Pancreas (tissue), 10 donors: ENCODE results near the gene SEH1L. TPM values are rescaled to one million over a fixed set of nuclear protein-coding genes. Genes with fewer than 3 reads are reported as not detected.

Experiments used
- ATAC-seq, 4 donors: fragments of 200-7000 bp; cut with Tn5 transposase; one replicate each; pipeline versions ENCODE4 v1.8.0 to v1.9.1; 2020; ENCODE audit warnings: mild to moderate bottlenecking in 4 of 4, moderate library complexity in 4 of 4
- DNase-seq, 6 donors: peaks; one replicate each; pipeline ENCODE4 v3.0.0-alpha.2; 2020
- FAIRE-seq: peaks from 2 replicates; lab custom pipeline; 2012; peaks lifted over from hg19 to GRCh38; lab: Jason Lieb, UNC
- H3K27ac ChIP-seq, 4 donors: fragments of 200-600 bp; sonication (generic); 1 replicate in 3 of 4; 2 replicates in 1 of 4; pipeline versions ENCODE4 v1.5.0 to v1.8.0; 2020
- H3K27me3 ChIP-seq, 4 donors: fragments of 200-600 bp; one replicate each; pipeline ENCODE4 v1.8.0; 2021
- H3K36me3 ChIP-seq, 3 donors: fragments of 200-600 bp; sonication (generic) in 1 of 3; one replicate each; pipeline versions ENCODE4 v1.5.0 to v1.8.0; 2020 to 2021
- H3K4me1 ChIP-seq, 3 donors: fragments of 200-600 bp; one replicate each; pipeline ENCODE4 v1.8.0; 2021
- H3K4me3 ChIP-seq, 4 donors: fragments of 200-600 bp; sonication (generic) in 2 of 4; one replicate each; pipeline versions ENCODE4 v1.5.0 to v1.8.0; 2020 to 2021
- H3K9me3 ChIP-seq, 4 donors: fragments of 200-600 bp; one replicate each; pipeline ENCODE4 v1.8.0; 2021
- WGBS, 2 donors: extraction: QIAGEN DNeasy Blood & Tissue Kit; methylation state at CpG; one replicate each; pipeline ENCODE4 v1.1.7; 2013; 5-methylcytosine and 5-hydroxymethylcytosine counted together
- intact Hi-C, 3 donors: fragments of 100-400 bp; cut with DNase I; formaldehyde crosslinking; loops; one replicate each; pipeline versions ENCODE4 v1.11.1 to v1.14.2; 2022
- polyA plus RNA-seq, 2 donors: library from polyadenylated mRNA; stranded (reverse); fragments of 200-250 nt; gene quantifications; one replicate each; pipeline ENCODE4 v1.2.3, GENCODE V29; 2013
- total RNA-seq, 6 donors: library from RNA; stranded (reverse); fragmentation: NEBNext Ultra II Directional in 4 of 6; extraction: Animal tissue kit (Norgen Biotek cat#: 25700) in 4 of 6; gene quantifications; one replicate each; pipeline versions ENCODE4 v1.2.1 to v1.2.4, GENCODE V29; 2021 to 2023
- TF ChIP-seq, protein P1 (sequence below), 4 donors: fragments of 200-600 bp; sonication (generic) in 3 of 4; IDR thresholded peaks; one replicate each; pipeline versions ENCODE4 v1.5.0 to v1.8.0; 2021; ENCODE audit warnings: antibody characterized with exemption in 4 of 4
- donor health status: healthy with polysubstance abuse.
- donor health status: DM: no; HTN: no; CAD: no; lungs with moderate emphysema.
- donor health status: DM: no; HTN: no; CAD: no.
- donor health status: control.
- donor health status: control.
- donor health status: Bipolar disorder and iron deficiency.
- donor health status: DM: yes; HTN: yes; CAD: no.
- donor health status: DM: no; HTN: no; CAD: no.
- donor health status: DM: no; HTN: no; CAD: no.
- donor health status: DM: yes; HTN: yes; CAD: no.

Gene SEH1L
- total and polyA plus RNA-seq, 8 donors, result 9.4 to 23.7 (median 17.7) TPM

GRCh38 chr18:12960853-12961397 is 13.1 kb downstream of the SEH1L start:
- DNase-seq (no peak), ATAC-seq (no peak), FAIRE-seq (no peak)
- TF ChIP-seq, protein P1, sequence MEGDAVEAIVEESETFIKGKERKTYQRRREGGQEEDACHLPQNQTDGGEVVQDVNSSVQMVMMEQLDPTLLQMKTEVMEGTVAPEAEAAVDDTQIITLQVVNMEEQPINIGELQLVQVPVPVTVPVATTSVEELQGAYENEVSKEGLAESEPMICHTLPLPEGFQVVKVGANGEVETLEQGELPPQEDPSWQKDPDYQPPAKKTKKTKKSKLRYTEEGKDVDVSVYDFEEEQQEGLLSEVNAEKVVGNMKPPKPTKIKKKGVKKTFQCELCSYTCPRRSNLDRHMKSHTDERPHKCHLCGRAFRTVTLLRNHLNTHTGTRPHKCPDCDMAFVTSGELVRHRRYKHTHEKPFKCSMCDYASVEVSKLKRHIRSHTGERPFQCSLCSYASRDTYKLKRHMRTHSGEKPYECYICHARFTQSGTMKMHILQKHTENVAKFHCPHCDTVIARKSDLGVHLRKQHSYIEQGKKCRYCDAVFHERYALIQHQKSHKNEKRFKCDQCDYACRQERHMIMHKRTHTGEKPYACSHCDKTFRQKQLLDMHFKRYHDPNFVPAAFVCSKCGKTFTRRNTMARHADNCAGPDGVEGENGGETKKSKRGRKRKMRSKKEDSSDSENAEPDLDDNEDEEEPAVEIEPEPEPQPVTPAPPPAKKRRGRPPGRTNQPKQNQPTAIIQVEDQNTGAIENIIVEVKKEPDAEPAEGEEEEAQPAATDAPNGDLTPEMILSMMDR (IDR thresholded peaks at IDR 0.05), result no peak
- Histone ChIP-seq H3K36me3 (peaks cover 0 to 26% (median 0%) of the 10 kb centered on the region in 3 donors), H3K27ac (no peak overlapping the region), H3K4me3 (no peak overlapping the region), H3K4me1 (no peaks in the 10 kb centered on the region), H3K27me3 (no peaks in the 10 kb centered on the region), H3K9me3 (no peaks in the 10 kb centered on the region)
- intact Hi-C loops, result no loop called here
- WGBS, 2 donors, result 86 to 87% methylated on average over 6 of the region's 6 CpGs

GRCh38 chr18:12963069-12963468 is 15.3 kb downstream of the SEH1L start:
- H3K27me3 ChIP-seq, result no peaks in the 10 kb centered on the region
- DNase-seq (no peak), FAIRE-seq (no peak), ATAC-seq (no peak)
- peaks cover 0 to 37% (median 4%) of the 10 kb centered on the region in 3 donors for H3K36me3 ChIP-seq
- TF ChIP-seq, protein P1 (IDR thresholded peaks at IDR 0.05), result no peak
- intact Hi-C loops, result no loop called here
- H3K4me3 ChIP-seq, result no peak overlapping the region
- H3K27ac ChIP-seq, result no peak overlapping the region
- WGBS, 2 donors, result 74 to 75% methylated on average over 1 of the region's 1 CpG
- H3K4me1 ChIP-seq, result no peaks in the 10 kb centered on the region
- no peaks in the 10 kb centered on the region for H3K9me3 ChIP-seq

DNA sequence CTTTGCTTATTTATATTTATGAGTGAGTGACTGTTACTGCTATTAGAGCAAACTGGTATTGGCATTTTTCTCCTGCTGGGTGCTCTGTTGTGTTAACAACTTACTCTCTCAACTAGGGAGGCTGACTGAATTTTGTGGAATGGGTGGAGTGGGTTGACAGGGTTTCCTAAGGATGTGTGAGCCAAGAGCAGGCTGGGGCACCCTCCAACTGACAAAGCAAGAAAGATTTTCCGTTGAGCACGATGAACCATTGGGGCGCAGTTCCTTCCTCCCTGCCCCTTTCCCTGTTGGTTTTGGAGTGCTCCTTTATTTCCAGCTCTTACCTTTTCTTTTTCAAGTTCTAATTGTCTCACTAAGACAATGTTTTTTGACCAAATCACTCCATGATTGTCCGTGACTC is 20.3 kb downstream of the SEH1L start:
- ATAC-seq (no peak), DNase-seq (no peak), FAIRE-seq (no peak)
- WGBS, 2 donors, result 84 to 98% methylated on average over 4 of the region's 4 CpGs
- Histone ChIP-seq H3K36me3 (peaks cover 4 to 29% (median 8%) of the 10 kb centered on the region in 3 donors), H3K9me3 (no peaks in the 10 kb centered on the region), H3K27me3 (no peaks in the 10 kb centered on the region), H3K4me3 (no peak overlapping the region), H3K27ac (no peak overlapping the region), H3K4me1 (no peaks in the 10 kb centered on the region)
- TF ChIP-seq, protein P1 (IDR thresholded peaks at IDR 0.05), result no peak
- intact Hi-C loops, result no loop called here

DNA sequence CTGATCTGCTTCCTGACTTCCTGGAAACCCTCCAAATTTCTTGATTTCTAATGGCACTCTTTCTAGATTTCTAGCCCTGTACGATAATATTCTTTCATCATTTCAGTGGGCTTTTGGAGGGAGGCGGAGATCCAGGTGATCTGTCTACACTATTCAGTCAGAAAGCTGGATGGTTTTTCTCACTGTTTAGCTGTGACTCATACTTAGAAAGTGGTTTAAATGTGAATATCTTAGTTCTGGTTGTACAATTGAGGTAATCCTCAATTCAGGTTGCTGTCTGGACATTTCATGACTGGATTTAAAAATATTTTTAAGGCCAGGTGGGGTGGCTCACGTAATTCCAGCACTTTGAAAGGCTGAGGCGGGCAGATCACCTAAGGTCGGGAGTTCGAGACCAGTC is 20.8 kb downstream of the SEH1L start:
- H3K4me3 ChIP-seq, result no peak overlapping the region
- TF ChIP-seq, protein P1 (IDR thresholded peaks at IDR 0.05), result no peak
- ATAC-seq, result no peak
- WGBS, 2 donors, result 96 to 97% methylated on average over 6 of the region's 6 CpGs
- no peaks in the 10 kb centered on the region for H3K9me3 ChIP-seq
- no peak overlapping the region for H3K27ac ChIP-seq
- no peaks in the 10 kb centered on the region for H3K27me3 ChIP-seq
- no peak for FAIRE-seq
- peaks cover 4 to 25% (median 8%) of the 10 kb centered on the region in 3 donors for H3K36me3 ChIP-seq
- intact Hi-C loops, result no loop called here
- H3K4me1 ChIP-seq, result no peaks in the 10 kb centered on the region
- DNase-seq, result no peak

- Histone ChIP-seq H3K9me3 (no peaks in the 10 kb centered on the region), H3K27ac (no peak overlapping the region), H3K27me3 (no peaks in the 10 kb centered on the region), H3K36me3 (peaks cover 0 to 4% (median 4%) of the 10 kb centered on the region in 3 donors), H3K4me1 (no peaks in the 10 kb centered on the region), H3K4me3 (no peak overlapping the region)
- DNase-seq (no peak), ATAC-seq (no peak), FAIRE-seq (no peak)
- intact Hi-C loops, result no loop called here
- TF ChIP-seq, protein P1 (IDR thresholded peaks at IDR 0.05), result no peak
- WGBS, 2 donors, result 92 to 97% methylated on average over 4 of the region's 4 CpGs
These were observed 25.9 kb downstream of the SEH1L start for GRCh38 chr18:12973562-12974213.
